ENCODE results near the gene CDH23.

DNA sequence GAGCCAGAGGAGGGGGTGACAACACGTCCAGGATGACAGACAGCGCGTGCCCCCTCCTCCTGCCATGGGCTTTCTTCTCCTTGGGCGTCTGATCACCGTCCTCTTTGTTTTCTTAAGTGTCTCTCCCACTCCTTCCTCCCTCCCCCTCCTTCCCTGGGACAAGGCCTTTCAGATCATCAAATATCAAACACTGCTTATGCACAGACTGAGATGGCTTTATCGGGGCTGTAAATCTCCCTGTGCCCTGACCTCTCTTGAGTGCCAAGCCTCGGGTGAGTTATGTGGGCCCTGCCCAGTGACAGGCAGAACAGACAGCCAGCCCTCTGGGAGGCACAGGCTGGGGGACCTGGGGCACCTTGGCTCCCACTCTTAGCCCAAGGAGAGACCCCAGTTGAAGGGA, 206.4 kb downstream of the CDH23 start:
- TF ChIP-seq TOX (CRISPR knock-in tag; IDR thresholded peaks at IDR 0.05; ENCODE audit: borderline replicate concordance) (no peak), ZFP30 (CRISPR knock-in tag; IDR thresholded peaks at IDR 0.05) (no peak), ZFP3 (CRISPR knock-in tag; IDR thresholded peaks at IDR 0.05) (no peak), ZNF565 (CRISPR knock-in tag; conservative IDR thresholded peaks at IDR 0.05; ENCODE audit: low read depth) (no peak), CSDC2 (CRISPR knock-in tag; IDR thresholded peaks at IDR 0.05) (no peak), ZC3H10 (CRISPR knock-in tag; IDR thresholded peaks at IDR 0.05) (no peak), ARNTL (CRISPR knock-in tag; IDR thresholded peaks at IDR 0.05; ENCODE audit: borderline replicate concordance, low read depth) (no peak), PPARA (CRISPR knock-in tag; IDR thresholded peaks at IDR 0.05; ENCODE audit: borderline replicate concordance) (no peak)
- TF ChIP-seq, protein P1, sequence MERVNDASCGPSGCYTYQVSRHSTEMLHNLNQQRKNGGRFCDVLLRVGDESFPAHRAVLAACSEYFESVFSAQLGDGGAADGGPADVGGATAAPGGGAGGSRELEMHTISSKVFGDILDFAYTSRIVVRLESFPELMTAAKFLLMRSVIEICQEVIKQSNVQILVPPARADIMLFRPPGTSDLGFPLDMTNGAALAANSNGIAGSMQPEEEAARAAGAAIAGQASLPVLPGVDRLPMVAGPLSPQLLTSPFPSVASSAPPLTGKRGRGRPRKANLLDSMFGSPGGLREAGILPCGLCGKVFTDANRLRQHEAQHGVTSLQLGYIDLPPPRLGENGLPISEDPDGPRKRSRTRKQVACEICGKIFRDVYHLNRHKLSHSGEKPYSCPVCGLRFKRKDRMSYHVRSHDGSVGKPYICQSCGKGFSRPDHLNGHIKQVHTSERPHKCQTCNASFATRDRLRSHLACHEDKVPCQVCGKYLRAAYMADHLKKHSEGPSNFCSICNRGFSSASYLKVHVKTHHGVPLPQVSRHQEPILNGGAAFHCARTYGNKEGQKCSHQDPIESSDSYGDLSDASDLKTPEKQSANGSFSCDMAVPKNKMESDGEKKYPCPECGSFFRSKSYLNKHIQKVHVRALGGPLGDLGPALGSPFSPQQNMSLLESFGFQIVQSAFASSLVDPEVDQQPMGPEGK (CRISPR knock-in tag; IDR thresholded peaks at IDR 0.05; ENCODE audit: borderline replicate concordance) = no peak
